ENCODE measurements around the gene ROBO2. TPM values are rescaled to one million over a fixed set of nuclear protein-coding genes. Genes with fewer than 3 reads are reported as not detected.

The ROBO2 gene
- total RNA-seq, 1 donor from 2014 or later, result 0.11 TPM

- ATAC-seq (ENCODE audit: poor library complexity) (no peak), DNase-seq (no peak)
- intact Hi-C loops (cut with DNase I), result no loop called here
Measured at GRCh38 chr3:77296527-77296926, 256.6 kb downstream of the ROBO2 start.

GRCh38 chr3:77298417-77298816, 258.5 kb downstream of the ROBO2 start:
- intact Hi-C loops (cut with DNase I), result no loop called here

GRCh38 chr3:77303955-77304699, 264.2 kb downstream of the ROBO2 start:
- intact Hi-C loops (cut with DNase I), result no loop called here
- no peak for DNase-seq
- no peak for ATAC-seq (ENCODE audit: poor library complexity)

More at GRCh38 chr3:77298417-77298816, 258.5 kb downstream of the ROBO2 start:
- ATAC-seq (ENCODE audit: poor library complexity) (no peak), DNase-seq (no peak)

GRCh38 chr3:77304700-77305021, 264.8 kb downstream of the ROBO2 start:
- no peak for DNase-seq
- intact Hi-C loops (cut with DNase I), result no loop called here
- no peak for ATAC-seq (ENCODE audit: poor library complexity)

GRCh38 chr3:77309460-77309859, 269.6 kb downstream of the ROBO2 start:
- no peak for ATAC-seq (ENCODE audit: poor library complexity)
- intact Hi-C loops (cut with DNase I), result no loop called here
- no peak for DNase-seq

GRCh38 chr3:77313843-77314242, 273.9 kb downstream of the ROBO2 start:
- intact Hi-C loops (cut with DNase I), result no loop called here
- ATAC-seq (ENCODE audit: poor library complexity) (no peak), DNase-seq (no peak)

- no peak for DNase-seq
- ATAC-seq (ENCODE audit: poor library complexity), result no peak
- intact Hi-C loops (cut with DNase I), result no loop called here
Measured at GRCh38 chr3:77319711-77320110, 279.8 kb downstream of the ROBO2 start.

- ATAC-seq (ENCODE audit: poor library complexity) (no peak), DNase-seq (no peak)
- intact Hi-C loops (cut with DNase I), result no loop called here
Measured at GRCh38 chr3:77320514-77320913, 280.6 kb downstream of the ROBO2 start.

GRCh38 chr3:77321646-77322045, 281.7 kb downstream of the ROBO2 start:
- intact Hi-C loops (cut with DNase I), result no loop called here
- DNase-seq (no peak), ATAC-seq (ENCODE audit: poor library complexity) (no peak)

GRCh38 chr3:77323626-77324025, 283.7 kb downstream of the ROBO2 start:
- intact Hi-C loops (cut with DNase I), result no loop called here
- ATAC-seq (ENCODE audit: poor library complexity) (no peak), DNase-seq (no peak)

GRCh38 chr3:77324105-77324504, 284.2 kb downstream of the ROBO2 start:
- DNase-seq (no peak), ATAC-seq (ENCODE audit: poor library complexity) (no peak)
- intact Hi-C loops (cut with DNase I), result no loop called here

- intact Hi-C loops (cut with DNase I), result no loop called here
- ATAC-seq (ENCODE audit: poor library complexity) (no peak), DNase-seq (no peak)
Measured at GRCh38 chr3:77325280-77325679, 285.4 kb downstream of the ROBO2 start.

GRCh38 chr3:77325702-77326101, 285.8 kb downstream of the ROBO2 start:
- intact Hi-C loops (cut with DNase I), result no loop called here
- DNase-seq (no peak), ATAC-seq (ENCODE audit: poor library complexity) (no peak)

GRCh38 chr3:77326586-77326985, 286.7 kb downstream of the ROBO2 start:
- intact Hi-C loops (cut with DNase I), result no loop called here

GRCh38 chr3:77328690-77329089, 288.8 kb downstream of the ROBO2 start:
- ATAC-seq (ENCODE audit: poor library complexity), result peak; percentile 52

More at GRCh38 chr3:77326586-77326985, 286.7 kb downstream of the ROBO2 start:
- ATAC-seq (ENCODE audit: poor library complexity) (no peak), DNase-seq (no peak)

GRCh38 chr3:77329116-77329515, 289.2 kb downstream of the ROBO2 start:
- intact Hi-C loops (cut with DNase I), result no loop called here
- ATAC-seq (ENCODE audit: poor library complexity), result peak; percentile 75

More at GRCh38 chr3:77328690-77329089, 288.8 kb downstream of the ROBO2 start:
- intact Hi-C loops (cut with DNase I), result no loop called here
- DNase-seq, result no peak

GRCh38 chr3:77338195-77338594, 298.3 kb downstream of the ROBO2 start:
- DNase-seq (no peak), ATAC-seq (ENCODE audit: poor library complexity) (no peak)
- intact Hi-C loops (cut with DNase I), result no loop called here

More at GRCh38 chr3:77329116-77329515, 289.2 kb downstream of the ROBO2 start:
- DNase-seq, result no peak

GRCh38 chr3:77342027-77342426, 302.1 kb downstream of the ROBO2 start:
- DNase-seq (no peak), ATAC-seq (ENCODE audit: poor library complexity) (no peak)
- intact Hi-C loops (cut with DNase I), result no loop called here

- no peak for ATAC-seq (ENCODE audit: poor library complexity)
- intact Hi-C loops (cut with DNase I), result no loop called here
Measured at GRCh38 chr3:77342688-77343087, 302.8 kb downstream of the ROBO2 start.

GRCh38 chr3:77345009-77345408, 305.1 kb downstream of the ROBO2 start:
- ATAC-seq (ENCODE audit: poor library complexity) (no peak), DNase-seq (no peak)
- intact Hi-C loops (cut with DNase I), result no loop called here

More at GRCh38 chr3:77342688-77343087, 302.8 kb downstream of the ROBO2 start:
- peak; percentile 20 for DNase-seq
